Activated B cell treated with CpG ODN at 0.5 μM for 24 hours (primary cell): ENCODE results near the gene CSNK1G2. TPM values are rescaled to one million over a fixed set of nuclear protein-coding genes. Genes with fewer than 3 reads are reported as not detected.

ENCODE experiments used
- ATAC-seq: fragments of 200-7000 bp; cut with Tn5 transposase; one replicate; pipeline ENCODE4 v1.10.0; 2021; ENCODE audit warnings: low read depth, mild to moderate bottlenecking, moderate library complexity
- CTCF ChIA-PET: fragments of 350-600 bp; sonication (Branson Sonifier 250); formaldehyde crosslinking; loops from one replicate; lab custom pipeline; 2021; ENCODE audit warnings: antibody characterized with exemption; lab: Charles Lee
- POLR2A ChIA-PET: fragments of 350-600 bp; sonication (Branson Sonifier 250); formaldehyde crosslinking; loops from one replicate; lab custom pipeline; 2021; ENCODE audit warnings: antibody characterized with exemption; lab: Charles Lee
- DNase-seq: peaks from one replicate; pipeline ENCODE4 v3.0.0; 2022
- H3K27ac Mint-ChIP-seq: one replicate; pipeline ENCODE4 v1.8.0; 2020; ENCODE audit warnings: mixed read lengths
- H3K27me3 Mint-ChIP-seq: one replicate; pipeline ENCODE4 v1.8.0; 2021; ENCODE audit warnings: mixed read lengths
- H3K36me3 Mint-ChIP-seq: one replicate; pipeline ENCODE4 v1.8.0; 2021; ENCODE audit warnings: low read depth, mixed read lengths
- H3K4me1 Mint-ChIP-seq: one replicate; pipeline ENCODE4 v1.8.0; 2021; ENCODE audit warnings: mixed read lengths
- H3K4me3 Mint-ChIP-seq: one replicate; pipeline ENCODE4 v1.8.0; 2020; ENCODE audit warnings: mild to moderate bottlenecking, mixed read lengths
- H3K9me3 Mint-ChIP-seq: one replicate; pipeline ENCODE4 v1.8.0; 2020; ENCODE audit warnings: mixed read lengths
- CTCF ChIP-seq: fragments of 200-600 bp; IDR thresholded peaks from one replicate; pipeline ENCODE4 v1.8.0; 2022; ENCODE audit warnings: antibody characterized with exemption, mild to moderate bottlenecking
- intact Hi-C: fragments of 100-400 bp; cut with micrococcal nuclease; formaldehyde crosslinking; loops from one replicate; pipeline ENCODE4 v1.15.1; 2024
- total RNA-seq: library from RNA; stranded (reverse); gene quantifications from 2 replicates; pipeline ENCODE4 v1.2.3, GENCODE V29; 2022

The CSNK1G2 gene
- total RNA-seq, 1 donor from 2014 or later = 89.1 TPM

GRCh38 chr19:1947651-1948209, 6.8 kb downstream of the CSNK1G2 start:
- no peak for TF ChIP-seq CTCF
- H3K4me1 Mint-ChIP-seq = peaks cover 56% of the 10 kb centered on the region
- DNase-seq = no peak
- intact Hi-C loops = no loop called here
- ChIA-PET CTCF (no interaction called here), POLR2A (interaction anchor here (0.7 kb wide), 1 partner anchor 18 kb away, joined by 3 read pairs; no protein-coding TSS in a partner anchor)
- peaks cover 21% of the 10 kb centered on the region for H3K36me3 Mint-ChIP-seq
- ATAC-seq = no peak
- H3K9me3 Mint-ChIP-seq = no peaks in the 10 kb centered on the region
- no peak overlapping the region for H3K27ac Mint-ChIP-seq
- no peak overlapping the region for H3K4me3 Mint-ChIP-seq
- no peaks in the 10 kb centered on the region for H3K27me3 Mint-ChIP-seq

- ChIA-PET CTCF (no interaction called here), POLR2A (no interaction called here)
- Mint-ChIP-seq H3K27me3 (no peaks in the 10 kb centered on the region), H3K27ac (no peak overlapping the region), H3K36me3 (peaks cover 29% of the 10 kb centered on the region), H3K4me3 (no peak overlapping the region), H3K4me1 (peaks cover 39% of the 10 kb centered on the region), H3K9me3 (no peaks in the 10 kb centered on the region)
- no peak for TF ChIP-seq CTCF
- ATAC-seq (no peak), DNase-seq (no peak)
- intact Hi-C loops = no loop called here
Observed at GRCh38 chr19:1949304-1950101, 8.5 kb downstream of the CSNK1G2 start.

- H3K27me3 Mint-ChIP-seq = no peaks in the 10 kb centered on the region
- no peak overlapping the region for H3K4me3 Mint-ChIP-seq
- no peak for TF ChIP-seq CTCF
- no peak for DNase-seq
- peaks cover 29% of the 10 kb centered on the region for H3K36me3 Mint-ChIP-seq
- H3K9me3 Mint-ChIP-seq = no peaks in the 10 kb centered on the region
- no peak for ATAC-seq
- intact Hi-C loops = no loop called here
- ChIA-PET POLR2A (no interaction called here), CTCF (interaction anchor here (1.3 to 1.5 kb wide), 2 partner anchors 20 to 53 kb away, joined by 3 read pairs; no protein-coding TSS in a partner anchor)
- H3K4me1 Mint-ChIP-seq = peaks cover 34% of the 10 kb centered on the region
- no peak overlapping the region for H3K27ac Mint-ChIP-seq
Observed at GRCh38 chr19:1950640-1951039, 9.7 kb downstream of the CSNK1G2 start.

- peaks cover 25% of the 10 kb centered on the region for H3K4me1 Mint-ChIP-seq
- ChIA-PET POLR2A (interaction anchor here (0.5 kb wide), 1 partner anchor 87 kb away, joined by 4 read pairs; no protein-coding TSS in a partner anchor), CTCF (no interaction called here)
- intact Hi-C loops = no loop called here
- no peak for ATAC-seq
- no peak overlapping the region for H3K4me3 Mint-ChIP-seq
- TF ChIP-seq CTCF = no peak
- no peaks in the 10 kb centered on the region for H3K9me3 Mint-ChIP-seq
- H3K27me3 Mint-ChIP-seq = no peaks in the 10 kb centered on the region
- DNase-seq = no peak
- peaks cover 33% of the 10 kb centered on the region for H3K36me3 Mint-ChIP-seq
- H3K27ac Mint-ChIP-seq = no peak overlapping the region
Observed at GRCh38 chr19:1952635-1953034, 11.7 kb downstream of the CSNK1G2 start.

- ATAC-seq = no peak
- Mint-ChIP-seq H3K9me3 (no peaks in the 10 kb centered on the region), H3K4me1 (peaks cover 25% of the 10 kb centered on the region), H3K4me3 (no peak overlapping the region), H3K27ac (no peak overlapping the region), H3K27me3 (no peaks in the 10 kb centered on the region), H3K36me3 (peaks cover 33% of the 10 kb centered on the region)
- intact Hi-C loops = no loop called here
- DNase-seq = no peak
- no peak for TF ChIP-seq CTCF
- CTCF ChIA-PET = no interaction called here
- POLR2A ChIA-PET = no interaction called here
Observed at GRCh38 chr19:1953037-1953436, 12.1 kb downstream of the CSNK1G2 start.
